Stimulated activated CD8-positive, alpha-beta memory T cell treated with anti-CD3 and anti-CD28 coated beads, Interleukin-15, amount 100 ng/mL, for 1 hour (primary cell): ENCODE measurements around the gene GLIS2.

ENCODE experiments used
- DNase-seq: peaks from one replicate; pipeline ENCODE4 v3.0.0-alpha.2; 2020; ENCODE audit warnings: low read depth

GLIS2 gene

GRCh38 chr16:4315186-4316107 is at the start of gene GLIS2:
GLIS2 (plus strand) TSS chr16:4316067; CDS start chr16:4332281, 16,214 bp downstream.
- DNase-seq: no peak

- DNase-seq: no peak
Observed at GRCh38 chr16:4266372-4266771, 49.5 kb upstream of the GLIS2 start.

- no peak for DNase-seq
Observed at GRCh38 chr16:4270091-4270490, 45.8 kb upstream of the GLIS2 start.

DNA sequence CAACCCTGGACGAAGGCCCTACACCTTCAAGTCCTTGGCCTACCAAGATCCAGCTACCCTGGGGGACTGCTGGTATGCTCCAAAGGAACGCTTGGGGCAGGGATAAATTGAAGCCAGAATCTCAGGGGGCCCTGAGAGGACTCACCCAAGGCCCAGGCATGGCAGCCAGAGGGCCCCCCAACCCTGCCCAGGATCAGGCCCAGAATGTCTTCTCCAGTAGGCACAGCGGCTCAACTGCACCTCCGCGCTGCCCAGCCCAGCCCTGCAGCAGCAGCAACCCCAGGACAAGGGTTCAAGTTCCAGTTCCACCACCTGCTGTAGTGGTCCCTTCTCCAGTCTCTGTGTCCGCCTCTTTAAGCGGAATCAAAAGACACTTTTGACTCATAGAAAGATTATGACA is 45.3 kb upstream of the GLIS2 start:
- DNase-seq: no peak

GRCh38 chr16:4271176-4272113 is 44.4 kb upstream of the GLIS2 start:
- peak; percentile 75 for DNase-seq

DNA sequence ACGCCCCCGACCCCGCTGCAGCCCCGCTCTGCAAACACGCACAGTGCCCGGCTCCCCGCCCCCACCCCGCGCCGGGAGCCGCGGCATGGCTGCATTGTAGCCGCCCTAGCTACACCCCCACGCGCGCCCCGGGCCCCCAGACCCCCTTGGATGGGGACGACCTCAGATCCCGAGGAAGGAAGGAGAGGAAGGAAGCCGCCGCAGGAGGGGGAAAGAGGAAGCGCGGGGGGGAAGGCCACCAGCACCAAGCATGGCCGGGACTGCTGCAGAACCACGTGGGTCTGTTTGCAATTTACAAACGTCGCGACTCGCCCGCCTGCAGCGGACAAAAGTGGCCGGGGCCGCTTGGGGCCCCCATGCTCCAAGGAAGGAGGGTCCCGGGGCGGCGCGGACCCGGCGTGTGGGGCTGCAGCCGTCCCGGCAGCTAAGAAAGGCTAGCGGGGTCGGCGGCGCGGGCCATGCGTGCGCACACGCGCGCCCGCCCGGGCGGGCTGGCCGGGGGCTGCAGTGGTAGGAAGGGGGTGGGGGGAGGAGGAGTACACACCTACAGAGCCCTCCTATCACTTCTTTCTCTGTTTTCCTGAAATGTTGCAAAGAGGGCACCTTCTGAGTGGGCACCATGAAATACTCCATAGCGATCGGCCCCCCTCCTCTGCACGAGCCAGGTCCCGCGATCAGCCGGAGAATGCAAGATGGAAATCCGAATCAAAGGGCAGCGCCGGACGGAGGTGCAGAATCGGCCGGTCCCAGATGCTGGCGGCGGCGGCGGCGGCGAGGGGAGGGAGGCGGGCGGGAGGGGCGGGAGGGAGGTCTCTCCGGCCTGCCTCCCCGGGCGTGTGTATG is 43.5 kb upstream of the GLIS2 start:
- DNase-seq: no peak

DNA sequence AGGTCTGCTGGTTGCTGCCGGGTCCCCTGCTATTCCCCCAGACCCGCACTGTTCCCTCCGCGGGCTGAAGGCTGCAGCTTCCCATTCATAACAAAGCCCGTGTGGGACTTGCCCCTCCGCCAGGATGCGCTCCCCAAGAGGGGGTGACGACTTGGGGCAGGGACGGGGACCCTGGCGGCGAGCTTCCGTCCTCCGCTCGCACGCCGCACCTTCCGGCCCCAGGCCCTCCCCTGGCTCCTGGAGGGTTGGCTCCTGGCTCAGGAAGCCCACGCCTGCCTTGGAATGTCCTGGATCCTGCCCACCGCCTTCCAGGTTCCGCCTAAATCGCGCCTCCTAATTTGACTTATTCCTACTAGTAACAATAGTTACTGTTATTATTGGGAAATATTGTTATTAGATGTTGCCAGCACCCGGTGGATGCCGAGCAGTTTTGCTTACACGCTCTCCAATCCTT is 42.0 kb upstream of the GLIS2 start:
- no peak for DNase-seq

DNA sequence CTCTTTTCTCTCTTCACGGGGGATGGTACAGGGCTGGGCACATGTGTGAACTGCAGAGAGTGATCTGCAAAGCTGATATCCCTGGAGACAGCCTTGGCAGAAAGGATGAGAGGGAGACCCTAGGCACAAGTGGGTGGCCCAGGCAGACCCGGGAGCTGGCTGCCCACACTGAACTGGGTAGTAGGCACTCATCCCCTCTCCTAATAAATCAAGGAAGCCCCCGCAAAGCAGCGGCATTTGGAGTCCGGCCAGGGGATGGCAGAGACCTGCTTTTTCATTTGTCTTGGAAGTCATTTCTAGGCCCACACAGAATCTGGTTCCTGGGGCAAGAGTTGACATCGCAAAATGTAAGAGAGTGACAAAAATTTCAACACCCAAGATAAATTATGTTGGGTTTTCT is 40.0 kb upstream of the GLIS2 start:
- DNase-seq: no peak

DNA sequence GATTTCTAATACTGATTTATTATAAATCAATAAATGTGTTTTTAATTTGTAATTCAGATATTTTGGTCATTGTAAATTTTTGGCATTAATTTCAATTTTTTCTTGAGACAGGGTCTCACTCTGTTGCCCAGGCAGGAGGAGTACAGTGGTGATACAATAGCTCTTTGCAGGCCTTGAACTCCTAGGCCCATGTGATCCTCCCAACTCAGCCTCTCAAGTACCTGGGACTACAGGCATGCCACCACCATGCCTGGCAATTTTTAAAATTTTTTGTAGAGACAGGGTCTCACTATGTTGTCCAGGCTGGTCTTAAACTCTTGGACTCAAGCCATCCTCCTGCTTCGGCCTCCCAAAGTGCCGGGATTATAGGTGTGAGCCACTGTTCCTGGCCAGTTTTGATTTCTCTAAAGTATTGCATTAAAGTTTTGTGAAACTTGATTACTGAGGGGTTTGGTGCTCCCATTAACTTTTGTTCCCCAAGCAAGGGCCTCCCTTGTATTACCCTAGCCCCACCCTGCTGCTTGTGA is 37.8 kb upstream of the GLIS2 start:
- no peak for DNase-seq

- no peak for DNase-seq
Observed at GRCh38 chr16:4280625-4281024, 35.2 kb upstream of the GLIS2 start.

DNA sequence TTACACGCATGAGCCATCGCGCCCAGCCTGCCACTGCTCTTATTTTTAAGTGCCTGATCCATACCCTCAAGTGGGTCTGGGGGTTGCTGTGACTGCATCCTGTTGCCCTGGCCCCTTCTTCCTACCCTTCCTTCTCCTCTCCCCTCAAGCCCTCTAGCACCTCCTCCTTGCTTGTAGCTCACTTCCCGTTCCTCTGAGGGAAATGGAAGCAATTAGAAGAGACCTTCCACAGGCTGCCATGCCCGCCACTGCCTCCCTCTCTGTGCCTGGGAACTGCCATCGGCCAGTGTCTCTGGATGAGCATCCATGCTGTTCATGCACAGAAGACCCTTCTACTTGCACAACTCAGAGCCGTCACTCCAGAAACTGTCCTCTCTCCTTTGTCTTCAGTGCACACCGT is 32.4 kb upstream of the GLIS2 start:
- DNase-seq: no peak

DNA sequence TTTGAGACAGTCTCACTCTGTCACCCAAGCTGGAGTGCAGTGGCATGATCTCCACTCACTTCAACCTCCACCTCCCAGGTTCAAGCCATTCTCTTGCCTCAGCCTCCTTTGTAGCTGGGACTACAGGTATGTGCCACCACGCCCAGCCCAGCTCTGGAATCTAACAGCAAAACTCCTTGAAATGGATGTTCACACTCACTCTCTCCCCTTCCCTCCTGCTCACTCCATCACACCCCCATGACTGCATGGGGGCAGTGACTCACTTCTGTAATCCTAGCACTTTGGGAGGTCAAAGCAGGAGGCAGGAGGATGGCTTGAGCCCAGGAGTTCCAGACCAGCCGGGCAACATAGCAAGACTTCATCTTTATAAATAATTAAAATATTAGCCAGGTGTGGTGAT is 31.9 kb upstream of the GLIS2 start:
- DNase-seq: no peak

DNA sequence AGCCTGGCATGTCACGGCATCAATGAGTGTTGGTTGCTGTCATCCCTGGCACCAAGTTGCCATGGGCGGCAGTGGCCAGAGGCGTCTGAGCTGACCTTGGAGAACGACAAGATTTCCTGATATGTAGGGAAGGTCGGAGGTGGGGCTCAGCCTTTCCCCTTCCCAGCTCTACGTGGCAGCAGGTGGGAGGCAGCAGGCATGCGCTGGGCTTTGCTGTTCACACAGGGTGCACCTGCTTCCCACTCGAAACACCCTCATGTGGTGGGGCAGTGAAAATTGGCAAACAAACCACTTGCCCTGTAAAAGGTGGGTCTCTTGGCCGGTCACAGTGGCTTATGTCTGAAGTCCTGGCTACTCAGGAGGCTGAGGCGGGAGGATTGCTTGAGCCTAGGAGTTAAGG is 30.7 kb upstream of the GLIS2 start:
- no peak for DNase-seq

DNA sequence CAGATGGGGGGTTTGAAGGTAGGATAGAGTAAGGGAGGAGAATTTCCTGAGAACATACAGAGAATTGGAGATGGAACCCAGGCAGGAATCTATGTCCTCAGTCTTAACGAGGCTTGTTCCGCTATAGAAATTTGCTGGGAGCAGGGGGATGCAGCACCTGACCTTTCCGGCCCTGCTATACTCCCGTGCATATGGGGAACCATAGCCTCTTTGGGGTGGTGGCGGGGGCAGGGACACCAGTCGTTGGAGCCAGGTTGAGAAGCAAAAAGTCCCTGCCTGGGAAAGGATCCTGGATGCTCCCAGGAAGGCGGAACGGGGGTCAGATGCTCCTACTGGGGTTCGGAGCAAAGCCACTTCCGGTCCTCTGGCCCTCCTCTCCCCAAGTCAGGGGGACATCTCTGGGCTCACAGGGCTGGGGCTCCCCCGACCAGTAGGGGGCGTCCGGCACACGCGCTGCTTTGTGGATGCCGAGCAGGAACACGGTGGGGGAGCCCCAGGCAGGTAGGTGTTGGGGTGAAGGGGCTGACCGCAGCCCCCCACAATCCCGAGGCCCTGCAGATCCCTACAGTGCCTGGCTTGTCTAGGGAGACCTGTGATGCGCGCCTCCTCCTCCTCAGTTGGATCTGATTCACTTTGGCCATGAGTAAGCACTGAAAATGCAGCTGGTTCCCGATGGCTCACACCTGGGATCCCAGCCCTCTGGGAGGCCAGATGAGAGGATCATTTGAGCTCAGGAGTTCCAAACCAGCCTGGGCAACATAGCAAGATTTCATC is 27.5 kb upstream of the GLIS2 start:
- peak; percentile 71 for DNase-seq

DNA sequence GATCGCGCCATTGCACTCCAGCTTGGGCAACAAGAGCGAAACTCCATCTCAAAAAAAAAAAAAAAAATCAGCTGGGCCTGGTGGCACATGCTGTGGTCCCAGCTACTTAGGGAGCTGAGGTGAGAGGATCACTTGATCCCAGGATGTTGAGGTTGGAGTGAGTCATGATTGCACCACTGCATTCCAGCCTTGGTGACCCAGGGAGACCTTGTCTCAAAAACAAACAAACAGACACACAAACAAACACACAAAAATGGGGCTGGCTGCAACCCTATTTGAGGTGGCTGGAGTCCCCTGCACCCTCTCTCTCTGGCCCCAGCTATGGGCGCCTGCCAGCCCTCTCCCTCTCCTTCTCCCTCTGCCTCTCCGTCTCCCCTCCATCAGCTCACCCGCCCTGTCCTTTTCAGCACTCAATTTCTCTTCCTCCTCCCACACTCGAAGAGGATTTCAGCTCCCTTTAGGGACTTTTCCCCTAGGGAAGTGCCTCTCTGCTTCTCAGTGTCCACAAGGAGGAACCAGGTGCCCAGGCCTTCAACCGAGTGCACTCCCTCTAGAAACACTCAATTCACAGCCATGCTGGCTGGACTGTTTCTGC is 25.5 kb upstream of the GLIS2 start:
- no peak for DNase-seq

DNA sequence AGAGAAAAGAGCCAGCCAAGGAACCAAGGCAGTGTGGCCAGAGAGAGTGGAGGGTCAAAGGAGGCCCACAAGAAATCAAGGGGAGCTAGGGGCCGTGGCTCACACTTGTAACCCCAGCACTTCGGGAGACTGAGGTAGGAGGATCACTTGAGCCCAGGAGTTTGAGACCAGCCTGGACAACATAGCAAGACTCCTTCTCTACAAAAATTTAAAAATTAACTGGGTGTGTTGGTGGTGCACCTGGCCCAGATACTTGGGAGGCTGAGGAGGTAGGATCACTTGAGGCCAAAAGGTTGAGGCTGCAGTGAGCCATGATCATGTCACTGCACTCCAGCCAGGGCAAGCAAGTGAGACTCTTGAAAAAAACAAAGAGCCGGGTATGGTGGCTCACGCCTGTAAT is 24.2 kb upstream of the GLIS2 start:
- DNase-seq: no peak

DNA sequence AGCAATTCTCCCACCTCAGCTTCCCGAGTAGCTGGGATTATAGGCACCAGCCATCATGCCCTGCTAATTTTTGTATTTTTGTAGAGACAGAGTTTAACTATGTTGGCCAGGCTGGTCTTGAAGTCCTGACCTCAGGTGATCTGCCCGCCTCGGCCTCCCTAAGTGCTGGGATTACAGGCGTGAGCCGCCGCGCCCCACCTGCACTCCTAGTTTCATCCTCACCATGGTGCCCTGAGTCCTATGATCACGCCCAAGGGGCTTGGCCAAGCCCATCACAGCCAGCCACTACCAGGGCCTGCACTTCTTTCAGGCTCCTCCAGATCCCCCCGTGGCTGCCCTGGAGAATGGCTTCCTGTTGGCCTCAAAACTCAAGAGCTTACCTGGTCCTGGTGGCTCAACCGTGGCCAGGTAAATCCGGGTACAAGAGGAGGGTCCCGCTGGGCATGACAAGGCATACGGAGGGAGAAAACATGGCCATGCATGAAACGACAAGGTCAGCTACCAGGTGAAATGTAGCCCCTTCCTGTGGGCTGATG is 22.6 kb upstream of the GLIS2 start:
- no peak for DNase-seq

DNA sequence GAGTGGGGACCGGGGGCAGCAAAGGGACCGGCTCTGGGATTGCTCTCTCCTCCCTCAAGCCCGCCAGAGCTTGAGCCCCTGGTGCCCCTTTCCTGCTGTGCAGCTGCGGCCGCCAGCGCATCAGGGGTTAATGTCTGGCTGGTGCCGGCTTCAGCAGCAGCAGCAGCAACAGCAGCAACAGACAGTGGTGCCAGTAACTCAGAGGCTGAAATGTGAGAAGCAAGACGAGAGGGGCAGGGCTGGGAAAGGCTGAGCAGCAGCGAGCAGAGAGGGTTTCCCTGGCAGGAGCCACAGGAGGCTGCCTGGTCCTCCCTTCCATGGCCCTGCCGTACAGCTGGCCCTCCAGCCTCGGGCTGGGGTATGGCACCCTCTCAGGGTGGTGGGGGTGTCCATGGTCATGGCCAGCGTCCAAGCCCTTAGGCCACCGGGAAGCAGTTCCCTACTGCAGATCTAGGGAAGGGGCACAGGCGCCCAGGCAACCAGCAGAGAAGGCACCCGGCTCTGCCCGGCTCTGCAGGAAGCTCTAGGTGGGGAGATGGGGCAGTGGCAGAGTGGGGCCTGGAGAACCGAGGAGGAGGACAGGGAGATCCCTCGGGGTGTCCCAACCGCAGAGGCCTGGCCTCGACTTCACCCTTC is 21.9 kb upstream of the GLIS2 start:
- no peak for DNase-seq

GRCh38 chr16:4295581-4295980 is 20.3 kb upstream of the GLIS2 start:
- no peak for DNase-seq

DNA sequence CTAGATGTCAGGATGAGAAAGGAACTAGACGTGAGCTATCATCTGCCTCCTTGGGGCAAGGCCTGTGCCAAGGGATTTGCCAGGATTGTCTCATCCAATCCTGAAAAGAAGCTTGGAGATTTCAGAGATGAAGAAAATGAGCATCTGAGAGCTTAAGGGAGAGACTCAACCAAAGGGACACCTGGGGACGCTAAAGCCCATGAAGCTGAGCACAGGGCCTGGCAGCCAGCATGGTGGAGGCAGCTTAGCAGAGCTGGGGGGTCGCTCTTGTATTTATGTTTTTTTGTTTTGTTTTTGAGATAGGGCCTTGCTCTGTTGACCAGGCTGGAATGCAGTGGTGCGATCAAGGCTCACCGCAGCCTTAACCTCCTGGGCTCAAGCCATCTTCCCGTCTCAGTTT is 18.4 kb upstream of the GLIS2 start:
- no peak for DNase-seq
